HG03025 (cell line): ENCODE results near the gene GDAP1L1.

Experiments
- ATAC-seq: cut with Tn5 transposase; IDR thresholded peaks from one replicate; pipeline ENCODE4 v1.9.1; 2021; ENCODE audit warnings: mild to moderate bottlenecking, moderate library complexity; ENCODE audit not compliant: unreplicated experiment, low FRiP score

Gene GDAP1L1

DNA sequence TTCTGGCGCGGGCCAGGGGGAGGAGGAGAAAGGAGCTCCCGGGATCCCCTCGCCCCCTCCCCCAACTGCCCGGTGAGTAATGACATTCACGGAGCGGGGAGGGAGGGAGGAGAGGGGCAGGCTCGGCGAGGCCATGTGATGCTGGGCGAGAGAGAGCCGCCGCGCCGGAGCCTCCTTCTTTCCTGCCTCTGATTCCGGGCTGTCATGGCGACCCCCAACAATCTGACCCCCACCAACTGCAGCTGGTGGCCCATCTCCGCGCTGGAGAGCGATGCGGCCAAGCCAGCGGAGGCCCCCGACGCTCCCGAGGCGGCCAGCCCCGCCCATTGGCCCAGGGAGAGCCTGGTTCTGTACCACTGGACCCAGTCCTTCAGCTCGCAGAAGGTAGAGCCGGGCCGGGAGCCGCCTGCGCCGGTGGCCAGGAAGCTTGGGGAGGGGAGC, at the start of gene GDAP1L1:
GDAP1L1 (plus strand) TSS at position 178 of the 441 bp plus-strand sequence; CDS start at position 205, 27 bp downstream.
- ATAC-seq, result no peak

GRCh38 chr20:44198872-44199271, 48.2 kb upstream of the GDAP1L1 start:
- ATAC-seq, result no peak

DNA sequence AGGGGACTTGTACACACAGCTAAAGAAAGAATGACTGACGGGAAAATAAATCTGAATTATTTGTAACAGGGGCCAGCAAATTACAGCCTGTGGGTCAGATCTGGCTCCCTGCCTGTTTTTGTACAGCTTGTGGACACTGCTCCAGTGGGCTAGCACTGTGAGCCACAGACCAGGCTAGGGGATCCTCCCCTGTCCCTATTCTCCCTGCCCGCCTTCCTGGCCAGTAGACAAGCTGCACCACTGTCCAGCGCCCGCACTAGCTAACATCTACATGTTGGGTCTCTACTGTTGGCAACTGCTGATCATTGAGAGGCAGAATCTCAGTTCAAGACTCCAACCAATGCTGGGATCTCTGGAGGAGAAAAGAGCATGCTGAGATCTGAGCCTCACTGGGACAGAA, 47.2 kb upstream of the GDAP1L1 start:
- ATAC-seq, result no peak

- no peak for ATAC-seq
Measured at GRCh38 chr20:44200371-44200770, 46.7 kb upstream of the GDAP1L1 start.

GRCh38 chr20:44200983-44201382, 46.1 kb upstream of the GDAP1L1 start:
- no peak for ATAC-seq

DNA sequence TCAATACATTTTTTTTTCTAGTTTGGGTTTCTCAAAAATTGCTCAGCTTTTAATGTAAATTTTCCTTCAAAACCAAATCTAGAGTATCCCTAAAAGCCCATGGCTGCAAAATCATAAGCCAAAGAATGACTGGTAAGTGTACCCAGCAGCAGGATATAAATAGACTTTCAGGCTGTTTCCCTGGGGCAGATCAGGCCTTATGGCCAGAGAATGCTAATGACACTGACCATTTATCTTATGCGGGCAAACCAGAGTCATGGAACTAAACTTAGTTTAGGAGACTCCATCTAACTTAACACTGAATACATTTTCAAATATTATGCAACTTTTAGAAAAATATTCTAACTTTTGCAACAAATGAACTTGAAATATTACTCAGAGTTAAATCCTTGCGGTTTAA, 43.9 kb upstream of the GDAP1L1 start:
- ATAC-seq, result no peak

- ATAC-seq, result no peak
Measured at GRCh38 chr20:44204156-44204831, 42.8 kb upstream of the GDAP1L1 start.

GRCh38 chr20:44204832-44205215, 42.3 kb upstream of the GDAP1L1 start:
- ATAC-seq, result no peak

DNA sequence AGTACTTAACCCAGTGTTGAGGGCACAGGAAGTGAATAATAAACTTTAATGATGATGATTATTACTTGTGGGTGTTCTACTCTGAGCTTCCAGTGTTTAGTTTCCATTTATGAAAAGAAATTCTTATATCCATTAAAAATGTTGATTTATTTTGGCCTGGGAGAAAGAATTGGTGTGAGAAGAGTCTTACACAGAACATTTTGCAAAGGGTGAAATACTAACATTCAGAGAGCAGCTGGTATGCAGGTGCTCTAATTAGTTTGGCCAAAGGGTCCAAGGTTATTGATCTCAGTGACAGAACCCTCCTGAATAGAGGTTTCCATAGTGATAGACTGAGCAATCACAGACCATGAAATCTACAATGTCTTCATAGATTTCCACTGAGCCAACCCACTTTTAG, 41.0 kb upstream of the GDAP1L1 start:
- no peak for ATAC-seq

DNA sequence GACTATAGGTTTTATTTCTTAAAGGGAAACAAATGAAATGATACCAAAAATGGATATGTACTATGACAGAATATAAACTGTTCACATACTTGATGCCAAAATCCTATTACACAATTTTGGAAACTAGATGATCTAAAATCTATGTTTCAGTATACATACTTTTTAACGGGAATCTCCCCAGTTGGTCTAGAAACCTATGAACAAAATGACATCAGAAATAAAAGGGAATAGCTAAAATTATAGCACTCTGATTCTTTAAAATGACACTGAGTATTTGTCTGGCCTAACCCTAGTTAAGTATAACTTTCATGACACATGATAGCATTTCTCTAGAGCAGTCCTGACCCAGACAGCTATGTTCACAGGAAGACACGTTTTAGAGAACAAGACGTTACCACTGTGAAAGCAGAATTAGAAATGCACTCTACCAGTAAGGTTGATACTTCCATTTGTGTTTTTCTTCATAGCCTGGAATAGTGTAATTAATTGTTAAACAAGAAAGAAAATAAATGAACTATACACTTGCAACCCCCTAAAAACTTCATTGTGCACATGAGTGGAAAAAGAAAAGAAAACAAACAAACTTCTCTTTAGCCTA, 39.9 kb upstream of the GDAP1L1 start:
- no peak for ATAC-seq

DNA sequence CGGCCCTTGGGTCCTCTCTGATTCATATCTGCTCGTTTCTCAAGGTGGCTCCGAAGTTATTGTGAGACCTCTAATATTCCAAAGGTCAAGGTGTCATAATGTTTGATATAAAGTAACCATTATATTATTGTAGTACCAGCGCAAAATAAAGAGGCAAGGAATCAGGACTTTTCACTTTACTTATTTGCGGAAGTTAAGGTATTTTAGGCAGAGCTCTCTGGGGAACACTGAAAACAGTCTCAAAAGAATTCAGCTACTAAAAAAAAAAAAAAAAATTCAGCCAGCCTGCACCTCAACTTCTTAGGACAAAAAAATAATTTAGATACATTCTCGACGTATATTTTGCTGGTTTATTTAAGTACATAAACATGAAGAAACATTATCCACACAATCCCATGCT, 38.9 kb upstream of the GDAP1L1 start:
- ATAC-seq, result no peak

DNA sequence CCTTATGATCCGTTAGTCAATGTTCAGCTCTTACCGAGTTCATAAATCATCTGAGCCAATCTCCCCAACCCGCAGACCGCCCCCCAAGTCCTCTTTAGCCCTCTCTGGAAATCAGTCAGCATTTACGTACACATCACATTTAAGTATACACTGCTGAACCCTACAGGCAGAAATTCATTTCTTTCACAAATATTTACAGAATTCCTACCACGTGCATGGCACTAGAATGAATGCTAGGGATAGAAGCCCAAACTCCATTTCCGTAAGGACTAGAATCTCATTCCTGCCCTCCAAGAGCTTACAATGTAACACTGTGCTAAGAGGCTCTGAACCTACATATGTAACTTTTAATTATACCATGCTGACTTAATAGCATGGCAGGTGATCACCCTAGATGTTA, 38.3 kb upstream of the GDAP1L1 start:
- no peak for ATAC-seq

DNA sequence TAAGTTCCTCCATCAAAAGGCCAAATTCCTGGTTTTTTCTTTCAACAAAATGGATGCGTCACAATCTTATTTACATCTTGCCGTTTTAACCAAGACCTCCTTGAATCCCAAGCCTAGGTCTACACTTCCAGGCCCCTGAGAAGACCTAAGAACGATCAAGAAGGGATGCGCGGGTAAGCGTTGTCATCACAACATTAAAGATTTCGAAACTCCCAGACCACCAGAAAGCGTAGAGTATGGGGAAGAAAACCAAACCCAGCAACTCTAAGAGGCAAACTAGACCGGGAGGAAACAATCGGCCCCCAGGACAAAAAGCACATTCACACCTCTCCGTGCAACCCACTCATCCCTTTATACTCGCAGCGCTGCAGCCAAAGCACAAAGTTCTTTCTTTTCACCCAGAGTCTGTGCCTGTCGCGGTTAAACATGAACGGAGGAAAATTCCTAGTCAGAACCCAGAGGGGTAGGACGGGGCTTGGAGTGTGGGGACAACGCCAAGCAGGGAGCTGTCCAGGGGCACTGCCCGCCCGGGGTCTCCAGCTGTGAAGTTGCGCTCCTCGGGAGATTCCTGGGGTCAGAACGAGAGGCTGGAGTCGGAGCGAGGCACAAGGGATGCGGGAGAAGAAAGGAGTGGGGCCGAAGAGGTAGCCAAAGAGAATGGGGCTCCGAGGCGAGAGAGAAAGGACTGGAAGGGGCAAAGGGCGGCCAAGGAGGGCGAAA, 37.3 kb upstream of the GDAP1L1 start:
- peak; percentile 16 for ATAC-seq

- peak; percentile 71 for ATAC-seq
Measured at GRCh38 chr20:44210406-44211176, 36.5 kb upstream of the GDAP1L1 start, which contains the start of gene OSER1. OSER1 (minus strand) TSS chr20:44210771; CDS start chr20:44206957, 3,814 bp downstream.

GRCh38 chr20:44211177-44212039, 35.7 kb upstream of the GDAP1L1 start:
- no peak for ATAC-seq

DNA sequence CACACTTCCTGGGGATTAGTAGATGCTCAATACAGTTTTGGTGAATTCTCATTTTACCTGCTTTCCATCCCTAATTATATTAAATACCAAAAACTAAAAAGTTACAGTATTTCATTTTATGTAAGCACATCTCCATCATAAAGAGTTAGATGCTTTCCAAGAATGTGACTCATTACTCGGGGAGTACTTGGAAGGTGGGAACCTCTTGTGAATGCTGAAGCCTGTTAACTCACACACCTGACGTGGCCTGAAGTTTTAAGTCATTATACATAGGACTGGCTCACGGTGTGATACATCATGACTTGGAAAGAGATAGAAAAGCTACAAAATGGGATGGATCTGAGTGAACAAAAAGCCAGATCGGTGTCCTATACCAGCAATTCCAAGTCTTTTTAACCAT, 34.3 kb upstream of the GDAP1L1 start:
- no peak for ATAC-seq

DNA sequence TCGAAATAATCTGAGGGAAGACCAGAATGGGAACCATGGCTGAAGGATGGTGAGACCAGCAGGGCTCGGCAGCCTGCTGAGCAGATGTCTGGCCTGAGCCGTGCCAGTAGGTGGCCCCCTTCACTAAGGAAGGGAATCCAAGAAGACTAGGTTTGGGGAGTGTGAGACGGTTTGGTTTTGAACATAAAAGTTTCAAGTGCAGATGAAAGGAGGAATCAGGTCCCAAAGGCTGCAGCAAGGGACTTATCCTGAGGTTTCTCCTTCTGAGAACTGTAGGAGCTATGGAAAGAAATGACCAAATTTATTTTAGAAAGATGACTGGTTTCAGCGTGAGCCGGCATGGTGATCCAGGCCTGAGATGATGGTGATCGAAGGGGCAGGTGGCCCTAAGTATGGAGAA, 32.0 kb upstream of the GDAP1L1 start:
- no peak for ATAC-seq

- no peak for ATAC-seq
Measured at GRCh38 chr20:44217342-44218092, 29.6 kb upstream of the GDAP1L1 start.

- no peak for ATAC-seq
Measured at GRCh38 chr20:44218446-44218845, 28.7 kb upstream of the GDAP1L1 start.
